ENCODE measurements around the gene HS3ST3A1.

GRCh38 chr17:13546851-13547250 lies 54.9 kb downstream of the HS3ST3A1 start:
- TF ChIP-seq CTCF (IDR thresholded peaks at IDR 0.05) (no peak), POLR2A (IDR thresholded peaks at IDR 0.05) (no peak)

Measured in vagina (tissue), 2 donors.